ENCODE results near the gene TOB1. TPM values are rescaled to one million over a fixed set of nuclear protein-coding genes. Genes with fewer than 3 reads are reported as not detected.

The TOB1 gene
- total and polyA plus RNA-seq, 2 donors (not counting 1 experiment from before 2014, with no cell fraction given), result 23.3 to 28.9 TPM

DNA sequence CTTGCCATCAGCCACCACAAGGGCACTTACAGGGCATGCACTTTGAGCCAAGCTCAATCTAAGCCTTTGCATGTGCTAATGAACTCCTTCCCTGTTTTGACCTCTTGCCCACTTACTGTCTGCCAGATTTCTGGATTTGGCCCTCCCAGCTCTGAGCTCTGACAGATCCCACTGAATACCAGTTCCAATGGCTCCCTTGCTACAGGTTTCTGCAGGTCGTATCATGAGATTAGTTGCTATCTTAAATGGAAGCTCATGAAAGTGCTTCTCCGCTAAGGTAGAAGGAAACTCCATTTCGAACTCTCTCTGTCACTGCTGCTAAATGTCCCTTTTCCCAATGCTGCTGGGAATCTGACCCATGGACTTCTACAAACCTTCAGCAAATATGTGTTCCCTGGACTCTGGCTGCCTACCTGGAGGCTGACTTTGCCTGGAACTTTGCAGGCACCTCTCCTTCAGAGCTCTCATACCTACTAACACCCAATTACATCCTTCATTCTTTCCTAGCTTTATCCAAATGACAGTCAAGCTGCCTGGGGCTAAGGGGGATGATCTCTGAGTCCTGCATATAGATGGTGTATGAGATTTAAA is 23.5 kb upstream of the TOB1 start:
- Mint-ChIP-seq H3K9me3 (ENCODE audit: insufficient read depth) (no peaks in the 10 kb centered on the region), H3K27me3 (no peaks in the 10 kb centered on the region), H3K27ac (no peak overlapping the region), H3K4me3 (no peak overlapping the region), H3K4me1 (no peaks in the 10 kb centered on the region)
- ChIA-PET CTCF (interaction anchor here (0.8 kb wide), 1 partner anchor 33 kb away, joined by 3 read pairs; no protein-coding TSS in a partner anchor), POLR2A (no interaction called here)
- Histone ChIP-seq H3K4me2 (replicated peaks; ENCODE audit: low read depth, low read length, poor library complexity, severe bottlenecking) (no peak overlapping the region), H3K27me3 (replicated peaks in 1 of 4; ENCODE audit: control extremely low read depth in 1 of 4, control insufficient read depth in 3 of 4, insufficient read depth in 4 of 4, low read length in 3 of 4) (no peaks in the 10 kb centered on the region), H3K9ac (ENCODE audit: low read length) (no peak overlapping the region), H3K4me1 (ENCODE audit: control insufficient read depth in 2 of 2, insufficient read depth in 2 of 2, low read length in 2 of 2) (peaks cover 0 to under 1% of the 10 kb centered on the region in 2 donors), H3K9me3 (ENCODE audit: control extremely low read depth in 1 of 3, control insufficient read depth in 2 of 3, insufficient read depth in 1 of 3, low read length in 2 of 3) (no peaks in the 10 kb centered on the region), H2AFZ (ENCODE audit: insufficient read depth, low read depth, low read length, poor library complexity, severe bottlenecking) (no peak overlapping the region), H3K4me3 (ENCODE audit: control extremely low read depth in 1 of 5, extremely low read depth in 1 of 5, insufficient read depth in 1 of 5, low read depth in 2 of 5, low read length in 4 of 5) (no peak overlapping the region), H3K36me3 (replicated peaks in 1 of 2; ENCODE audit: control extremely low read depth in 1 of 2, control insufficient read depth in 1 of 2, extremely low read depth in 1 of 2, insufficient read depth in 2 of 2, low read length in 1 of 2) (no peaks in the 10 kb centered on the region), H3K27ac (ENCODE audit: low read length in 2 of 2) (no peak overlapping the region), H3K79me2 (ENCODE audit: control insufficient read depth, insufficient read depth, low read length) (no peaks in the 10 kb centered on the region), H4K20me1 (ENCODE audit: control insufficient read depth, insufficient read depth, low read length, poor library complexity, severe bottlenecking) (no peaks in the 10 kb centered on the region)
- DNase-seq, result no peak
- ATAC-seq (ENCODE audit: low read depth), result no peak
- no peak for TF ChIP-seq EZH2 (IDR thresholded peaks at IDR 0.05; ENCODE audit: borderline replicate concordance, insufficient read depth, low read depth, low read length, poor library complexity, severe bottlenecking)
- TF ChIP-seq, protein P1, sequence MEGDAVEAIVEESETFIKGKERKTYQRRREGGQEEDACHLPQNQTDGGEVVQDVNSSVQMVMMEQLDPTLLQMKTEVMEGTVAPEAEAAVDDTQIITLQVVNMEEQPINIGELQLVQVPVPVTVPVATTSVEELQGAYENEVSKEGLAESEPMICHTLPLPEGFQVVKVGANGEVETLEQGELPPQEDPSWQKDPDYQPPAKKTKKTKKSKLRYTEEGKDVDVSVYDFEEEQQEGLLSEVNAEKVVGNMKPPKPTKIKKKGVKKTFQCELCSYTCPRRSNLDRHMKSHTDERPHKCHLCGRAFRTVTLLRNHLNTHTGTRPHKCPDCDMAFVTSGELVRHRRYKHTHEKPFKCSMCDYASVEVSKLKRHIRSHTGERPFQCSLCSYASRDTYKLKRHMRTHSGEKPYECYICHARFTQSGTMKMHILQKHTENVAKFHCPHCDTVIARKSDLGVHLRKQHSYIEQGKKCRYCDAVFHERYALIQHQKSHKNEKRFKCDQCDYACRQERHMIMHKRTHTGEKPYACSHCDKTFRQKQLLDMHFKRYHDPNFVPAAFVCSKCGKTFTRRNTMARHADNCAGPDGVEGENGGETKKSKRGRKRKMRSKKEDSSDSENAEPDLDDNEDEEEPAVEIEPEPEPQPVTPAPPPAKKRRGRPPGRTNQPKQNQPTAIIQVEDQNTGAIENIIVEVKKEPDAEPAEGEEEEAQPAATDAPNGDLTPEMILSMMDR (IDR thresholded peaks at IDR 0.05), result no peak
- intact Hi-C loops (cut with micrococcal nuclease), result no loop called here
- WGBS (ENCODE audit: insufficient coverage), result 84% methylated on average over 3 of the region's 3 CpGs

- DNase-seq (no peak), ATAC-seq (ENCODE audit: low read depth) (no peak)
- 97% methylated on average over 4 of the region's 5 CpGs for WGBS (ENCODE audit: insufficient coverage)
- POLR2A ChIA-PET, result no interaction called here
- no peaks in the 10 kb centered on the region for H3K79me2 ChIP-seq (ENCODE audit: control insufficient read depth, insufficient read depth, low read length)
- H3K4me2 ChIP-seq (replicated peaks; ENCODE audit: low read depth, low read length, poor library complexity, severe bottlenecking), result no peak overlapping the region
- Mint-ChIP-seq H3K4me3 (no peak overlapping the region), H3K9me3 (ENCODE audit: insufficient read depth) (no peaks in the 10 kb centered on the region), H3K27me3 (no peaks in the 10 kb centered on the region), H3K27ac (no peak overlapping the region), H3K4me1 (peaks cover 11% of the 10 kb centered on the region)
- H3K9me3 ChIP-seq (ENCODE audit: control extremely low read depth in 1 of 3, control insufficient read depth in 2 of 3, insufficient read depth in 1 of 3, low read length in 2 of 3), result no peaks in the 10 kb centered on the region
- CTCF ChIA-PET, result no interaction called here
- H3K27me3 ChIP-seq (replicated peaks in 1 of 4; ENCODE audit: control extremely low read depth in 1 of 4, control insufficient read depth in 3 of 4, insufficient read depth in 4 of 4, low read length in 3 of 4), result no peaks in the 10 kb centered on the region
- no peaks in the 10 kb centered on the region for H4K20me1 ChIP-seq (ENCODE audit: control insufficient read depth, insufficient read depth, low read length, poor library complexity, severe bottlenecking)
- no peak overlapping the region for H3K4me3 ChIP-seq (ENCODE audit: control extremely low read depth in 1 of 5, extremely low read depth in 1 of 5, insufficient read depth in 1 of 5, low read depth in 2 of 5, low read length in 4 of 5)
- H3K27ac ChIP-seq (ENCODE audit: low read length in 2 of 2), result no peak overlapping the region
- intact Hi-C loops (cut with micrococcal nuclease), result no loop called here
- no peak overlapping the region for H3K9ac ChIP-seq (ENCODE audit: low read length)
- TF ChIP-seq, protein P1 (IDR thresholded peaks at IDR 0.05), result no peak
- TF ChIP-seq EZH2 (IDR thresholded peaks at IDR 0.05; ENCODE audit: borderline replicate concordance, insufficient read depth, low read depth, low read length, poor library complexity, severe bottlenecking), result no peak
- no peak overlapping the region for H2AFZ ChIP-seq (ENCODE audit: insufficient read depth, low read depth, low read length, poor library complexity, severe bottlenecking)
- H3K4me1 ChIP-seq (ENCODE audit: control insufficient read depth in 2 of 2, insufficient read depth in 2 of 2, low read length in 2 of 2), result peaks cover 8 to 11% of the 10 kb centered on the region in 2 donors
- H3K36me3 ChIP-seq (replicated peaks in 1 of 2; ENCODE audit: control extremely low read depth in 1 of 2, control insufficient read depth in 1 of 2, extremely low read depth in 1 of 2, insufficient read depth in 2 of 2, low read length in 1 of 2), result no peaks in the 10 kb centered on the region
Measured at GRCh38 chr17:50887705-50888245, 21.6 kb upstream of the TOB1 start.
